ENCODE measurements around the gene ATG7. TPM values are rescaled to one million over a fixed set of nuclear protein-coding genes. Genes with fewer than 3 reads are reported as not detected.

ATG7 gene
- total RNA-seq, 3 donors from 2014 or later (not counting 1 experiment from before 2014, with no cell fraction given), result 55.3 to 72.9 (median 68.6) TPM

DNA sequence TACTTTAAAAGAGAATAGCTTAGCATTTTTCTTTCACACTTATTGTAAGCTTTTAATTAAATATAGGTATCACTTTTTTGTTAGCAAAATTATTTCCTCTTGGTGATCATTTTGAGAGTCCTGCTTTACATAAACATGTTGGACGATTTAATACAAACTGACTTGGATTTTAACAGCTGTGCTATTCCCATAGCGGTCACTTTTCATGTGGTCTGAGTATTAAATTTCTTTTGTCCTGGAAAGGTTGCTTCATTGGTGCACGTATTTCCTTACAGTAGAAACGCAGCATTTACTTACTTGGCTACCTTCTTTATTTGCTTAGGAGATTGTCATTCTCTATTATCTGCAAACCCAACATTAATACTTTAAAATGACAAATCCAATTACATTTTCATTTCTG, 109.4 kb downstream of the ATG7 start:
- Histone ChIP-seq H3K27me3 (ENCODE audit: control insufficient read depth, insufficient read depth, low read length) (no peaks in the 10 kb centered on the region), H3K36me3 (ENCODE audit: control insufficient read depth, insufficient read depth, low read length) (peaks cover 3% of the 10 kb centered on the region), H3K4me3 (ENCODE audit: low read length) (no peak overlapping the region), H3K4me1 (ENCODE audit: control insufficient read depth, insufficient read depth, low read length) (no peaks in the 10 kb centered on the region), H3K9me3 (ENCODE audit: control insufficient read depth, insufficient read depth, low read length) (no peaks in the 10 kb centered on the region), H3K27ac (ENCODE audit: low read length) (no peak overlapping the region)
- 97% methylated on average over 4 of the region's 4 CpGs for WGBS (ENCODE audit: insufficient coverage)
- ATAC-seq, result no peak
- H3K27me3 Mint-ChIP-seq (ENCODE audit: low read depth in 2 of 2), result no peaks in the 10 kb centered on the region
- no peaks in the 10 kb centered on the region for H3K36me3 Mint-ChIP-seq
- no peaks in the 10 kb centered on the region for H3K4me1 Mint-ChIP-seq
- intact Hi-C loops (cut with micrococcal nuclease), result no loop called here
- TF ChIP-seq CTCF (IDR thresholded peaks at IDR 0.05), result no peak
- DNase-seq, result no peak
- H3K9me3 Mint-ChIP-seq, result no peaks in the 10 kb centered on the region
- no peak overlapping the region for H3K4me3 Mint-ChIP-seq
- no peak overlapping the region for H3K27ac Mint-ChIP-seq

GRCh38 chr3:11382146-11382745, 110.0 kb downstream of the ATG7 start:
- Histone ChIP-seq H3K36me3 (ENCODE audit: control insufficient read depth, insufficient read depth, low read length) (peaks cover 3% of the 10 kb centered on the region), H3K27ac (ENCODE audit: low read length) (no peak overlapping the region), H3K9me3 (ENCODE audit: control insufficient read depth, insufficient read depth, low read length) (no peaks in the 10 kb centered on the region), H3K27me3 (ENCODE audit: control insufficient read depth, insufficient read depth, low read length) (no peaks in the 10 kb centered on the region), H3K4me1 (ENCODE audit: control insufficient read depth, insufficient read depth, low read length) (no peaks in the 10 kb centered on the region), H3K4me3 (ENCODE audit: low read length) (no peak overlapping the region)
- H3K27ac Mint-ChIP-seq, result no peak overlapping the region
- no peaks in the 10 kb centered on the region for H3K9me3 Mint-ChIP-seq
- H3K27me3 Mint-ChIP-seq (ENCODE audit: low read depth in 2 of 2), result no peaks in the 10 kb centered on the region
- no peaks in the 10 kb centered on the region for H3K4me1 Mint-ChIP-seq
- H3K4me3 Mint-ChIP-seq, result no peak overlapping the region
- intact Hi-C loops (cut with micrococcal nuclease), result no loop called here
- WGBS (ENCODE audit: insufficient coverage), result no CpG with 5 or more reads among the region's 8 CpGs
- no peak for ATAC-seq
- no peak for DNase-seq
- TF ChIP-seq CTCF (IDR thresholded peaks at IDR 0.05), result no peak
- no peaks in the 10 kb centered on the region for H3K36me3 Mint-ChIP-seq

GRCh38 chr3:11384074-11384473, 111.9 kb downstream of the ATG7 start:
- Histone ChIP-seq H3K27me3 (ENCODE audit: control insufficient read depth, insufficient read depth, low read length) (no peaks in the 10 kb centered on the region), H3K27ac (ENCODE audit: low read length) (no peak overlapping the region), H3K9me3 (ENCODE audit: control insufficient read depth, insufficient read depth, low read length) (no peaks in the 10 kb centered on the region), H3K4me1 (ENCODE audit: control insufficient read depth, insufficient read depth, low read length) (no peaks in the 10 kb centered on the region), H3K36me3 (ENCODE audit: control insufficient read depth, insufficient read depth, low read length) (peaks cover 3% of the 10 kb centered on the region), H3K4me3 (ENCODE audit: low read length) (no peak overlapping the region)
- Mint-ChIP-seq H3K27ac (no peak overlapping the region), H3K4me1 (no peaks in the 10 kb centered on the region), H3K27me3 (ENCODE audit: low read depth in 2 of 2) (no peaks in the 10 kb centered on the region), H3K36me3 (no peaks in the 10 kb centered on the region), H3K9me3 (no peaks in the 10 kb centered on the region), H3K4me3 (no peak overlapping the region)
- no peak for TF ChIP-seq CTCF (IDR thresholded peaks at IDR 0.05)
- 94% methylated on average over 2 of the region's 2 CpGs for WGBS (ENCODE audit: insufficient coverage)
- no peak for DNase-seq
- intact Hi-C loops (cut with micrococcal nuclease), result no loop called here
- ATAC-seq, result no peak

- Histone ChIP-seq H3K9me3 (ENCODE audit: control insufficient read depth, insufficient read depth, low read length) (no peaks in the 10 kb centered on the region), H3K4me1 (ENCODE audit: control insufficient read depth, insufficient read depth, low read length) (no peaks in the 10 kb centered on the region), H3K4me3 (ENCODE audit: low read length) (no peak overlapping the region), H3K27me3 (ENCODE audit: control insufficient read depth, insufficient read depth, low read length) (no peaks in the 10 kb centered on the region), H3K27ac (ENCODE audit: low read length) (no peak overlapping the region), H3K36me3 (ENCODE audit: control insufficient read depth, insufficient read depth, low read length) (peaks cover 5% of the 10 kb centered on the region)
- Mint-ChIP-seq H3K9me3 (no peaks in the 10 kb centered on the region), H3K4me3 (no peak overlapping the region), H3K4me1 (peaks cover 0 to 2% of the 10 kb centered on the region in 2 donors), H3K36me3 (no peaks in the 10 kb centered on the region), H3K27ac (no peak overlapping the region), H3K27me3 (ENCODE audit: low read depth in 2 of 2) (no peaks in the 10 kb centered on the region)
- no peak for DNase-seq
- no peak for TF ChIP-seq CTCF (IDR thresholded peaks at IDR 0.05)
- WGBS (ENCODE audit: insufficient coverage), result 100% methylated on average over 1 of the region's 1 CpG
- ATAC-seq, result no peak
- intact Hi-C loops (cut with micrococcal nuclease), result no loop called here
Measured at GRCh38 chr3:11385326-11385725, 113.1 kb downstream of the ATG7 start.

All from natural killer cell (primary cell).